B cell (primary cell): ENCODE measurements around the gene ARHGAP26. TPM values are rescaled to one million over a fixed set of nuclear protein-coding genes. Genes with fewer than 3 reads are reported as not detected.

Experiments used
- ATAC-seq: fragments of 200-7000 bp; cut with Tn5 transposase; one replicate; pipeline ENCODE4 v1.10.0; 2021; ENCODE audit warnings: low read depth, mild to moderate bottlenecking, moderate number of reproducible peaks, moderate library complexity
- CTCF ChIA-PET: fragments of 350-600 bp; sonication (Branson Sonifier 250); formaldehyde crosslinking; loops from one replicate; lab custom pipeline; 2021; ENCODE audit warnings: antibody characterized with exemption, inconsistent platforms; lab: Charles Lee
- POLR2A ChIA-PET: fragments of 350-600 bp; sonication (Branson Sonifier 250); formaldehyde crosslinking; loops from one replicate; lab custom pipeline; 2021; ENCODE audit warnings: antibody characterized with exemption; lab: Charles Lee
- DNase-seq: peaks from one replicate; pipeline ENCODE4 v3.0.0; 2013
- H2AFZ ChIP-seq: 2 replicates; pipeline ENCODE4 v1.6.1; 2012; ENCODE audit warnings: mild to moderate bottlenecking, low read depth, low read length; ENCODE audit not compliant: insufficient read depth, poor library complexity, severe bottlenecking
- H3K27ac ChIP-seq, 2 donors: 1 replicate in 1 of 2; 2 replicates in 1 of 2; pipeline ENCODE4 v1.5.1; 2012 to 2013; ENCODE audit warnings: low read length in 2 of 2, mild to moderate bottlenecking in 2 of 2, moderate library complexity in 1 of 2
- H3K27me3 ChIP-seq, 4 experiments: fragments of 200-600 bp in 1 of 4; sonication (generic) in 1 of 4; replicated peaks in 1 of 4; 1 replicate in 2 of 4; 2 replicates in 2 of 4; pipeline versions ENCODE4 v1.6.1 to v1.7.0; 2013 to 2016; ENCODE audit warnings: low read length in 3 of 4, mild to moderate bottlenecking in 2 of 4, mixed read lengths in 1 of 4, moderate library complexity in 1 of 4; ENCODE audit not compliant: insufficient read depth in 4 of 4, control insufficient read depth in 3 of 4; ENCODE audit errors: control extremely low read depth in 1 of 4
- H3K36me3 ChIP-seq, 2 experiments: replicated peaks in 1 of 2; 1 replicate in 1 of 2; 2 replicates in 1 of 2; pipeline versions ENCODE4 v1.6.1 to v1.7.1; 2013; ENCODE audit warnings: low read length in 1 of 2; ENCODE audit not compliant: insufficient read depth in 2 of 2, control insufficient read depth in 1 of 2; ENCODE audit errors: control extremely low read depth in 1 of 2, extremely low read depth in 1 of 2
- H3K4me1 ChIP-seq, 2 donors: fragments of 200-600 bp in 1 of 2; sonication (generic) in 1 of 2; 1 replicate in 1 of 2; 2 replicates in 1 of 2; pipeline versions ENCODE4 v1.5.1 to v1.6.1; 2013 to 2017; ENCODE audit warnings: low read length in 2 of 2; ENCODE audit not compliant: control insufficient read depth in 2 of 2, insufficient read depth in 2 of 2
- H3K4me2 ChIP-seq: replicated peaks from 2 replicates; pipeline ENCODE3; 2012; ENCODE audit warnings: mild to moderate bottlenecking, low read depth, low read length; ENCODE audit not compliant: poor library complexity, severe bottlenecking
- H3K4me3 ChIP-seq, 5 experiments: fragments of 200-600 bp in 1 of 5; sonication (generic) in 1 of 5; 1 replicate in 3 of 5; 2 replicates in 2 of 5; pipeline versions ENCODE4 v1.5.1 to v1.7.0; 2011 to 2016; ENCODE audit warnings: low read length in 4 of 5, mild to moderate bottlenecking in 4 of 5, low read depth in 2 of 5, control low read depth in 1 of 5, moderate library complexity in 1 of 5; ENCODE audit not compliant: insufficient read depth in 1 of 5; ENCODE audit errors: control extremely low read depth in 1 of 5, extremely low read depth in 1 of 5
- H3K79me2 ChIP-seq: fragments of 200-600 bp; sonication (generic); one replicate; pipeline ENCODE4 v1.6.0; 2016; ENCODE audit warnings: low read length; ENCODE audit not compliant: control insufficient read depth, insufficient read depth
- H3K9ac ChIP-seq: fragments of 200-600 bp; sonication (generic); 2 replicates; pipeline ENCODE4 v1.6.1; 2017; ENCODE audit warnings: mild to moderate bottlenecking, low read length, moderate library complexity
- H3K9me3 ChIP-seq, 3 donors: one replicate each; pipeline versions ENCODE4 v1.6.1 to v1.7.1; 2013; ENCODE audit warnings: low read length in 2 of 3; ENCODE audit not compliant: control insufficient read depth in 2 of 3, insufficient read depth in 1 of 3; ENCODE audit errors: control extremely low read depth in 1 of 3
- H4K20me1 ChIP-seq: 2 replicates; pipeline ENCODE4 v1.6.0; 2012; ENCODE audit warnings: mild to moderate bottlenecking, low read length; ENCODE audit not compliant: insufficient read depth, control insufficient read depth, poor library complexity, severe bottlenecking
- H3K27ac Mint-ChIP-seq: one replicate; pipeline ENCODE4 v1.8.0; 2021; ENCODE audit warnings: mixed read lengths
- H3K27me3 Mint-ChIP-seq: one replicate; pipeline ENCODE4 v1.8.0; 2021; ENCODE audit warnings: mixed read lengths
- H3K4me1 Mint-ChIP-seq: one replicate; pipeline ENCODE4 v1.8.0; 2021; ENCODE audit warnings: mixed read lengths
- H3K4me3 Mint-ChIP-seq: one replicate; pipeline ENCODE4 v1.8.0; 2021; ENCODE audit warnings: mixed read lengths
- H3K9me3 Mint-ChIP-seq: one replicate; pipeline ENCODE4 v1.8.0; 2022; ENCODE audit warnings: mixed read lengths; ENCODE audit not compliant: insufficient read depth
- CTCF ChIP-seq: fragments of 200-600 bp; IDR thresholded peaks from one replicate; pipeline ENCODE4 v1.8.0; 2022; ENCODE audit warnings: antibody characterized with exemption, mild to moderate bottlenecking
- EZH2 ChIP-seq: IDR thresholded peaks from 2 replicates; pipeline ENCODE4 v1.6.1; 2012; ENCODE audit warnings: borderline replicate concordance, low read depth, mild to moderate bottlenecking, moderate library complexity, low read length; ENCODE audit not compliant: insufficient read depth, poor library complexity, severe bottlenecking
- WGBS: methylation state at CpG from one replicate; pipeline ENCODE4 v1.1.5; 2013; ENCODE audit warnings: missing lambda C conversion rate; ENCODE audit not compliant: insufficient coverage; 5-methylcytosine and 5-hydroxymethylcytosine counted together
- intact Hi-C: fragments of 100-400 bp; cut with micrococcal nuclease; formaldehyde crosslinking; loops from one replicate; pipeline ENCODE4 v1.10.0; 2022
- polyA plus RNA-seq: library from polyadenylated mRNA; depleted of rRNA; stranded (reverse); fragments of >200 nt; gene quantifications from 2 replicates; pipeline ENCODE4 v1.2.3, GENCODE V29; 2012
- total RNA-seq, 2 donors: library from RNA; stranded (reverse); fragments of 120-200 nt in 1 of 2; gene quantifications; 1 replicate in 1 of 2; 2 replicates in 1 of 2; pipeline versions ENCODE4 v1.2.3 to v1.2.4, GENCODE V29; 2013 to 2022

ARHGAP26 gene
- total and polyA plus RNA-seq, 2 donors (not counting 1 experiment from before 2014, with no cell fraction given): 1.8 to 22.5 TPM

GRCh38 chr5:143083006-143083405 lies 312.8 kb downstream of the ARHGAP26 start:
- peaks cover under 1% of the 10 kb centered on the region for H3K4me1 Mint-ChIP-seq
- no peak overlapping the region for H3K27ac ChIP-seq
- no peaks in the 10 kb centered on the region for H3K27me3 ChIP-seq
- H3K9ac ChIP-seq: no peak overlapping the region
- no peaks in the 10 kb centered on the region for H3K9me3 Mint-ChIP-seq
- 90% methylated on average over 5 of the region's 9 CpGs for whole genome bisulfite sequencing
- no peak overlapping the region for H3K4me2 ChIP-seq
- no peaks in the 10 kb centered on the region for H3K27me3 Mint-ChIP-seq
- no peaks in the 10 kb centered on the region for H3K36me3 ChIP-seq
- H3K4me1 ChIP-seq: no peaks in the 10 kb centered on the region
- no peak overlapping the region for H2AFZ ChIP-seq
- CTCF ChIA-PET: interaction anchor here (1.5 kb wide), 1 partner anchor 81 kb away, joined by 3 read pairs; no protein-coding TSS in a partner anchor
- intact Hi-C loops: no loop called here
- H3K9me3 ChIP-seq: no peaks in the 10 kb centered on the region
- H4K20me1 ChIP-seq: no peaks in the 10 kb centered on the region
- POLR2A ChIA-PET: no interaction called here
- ATAC-seq (no peak), DNase-seq (no peak)
- TF ChIP-seq EZH2: no peak
- no peak for TF ChIP-seq CTCF
- H3K4me3 ChIP-seq: no peak overlapping the region
- no peaks in the 10 kb centered on the region for H3K79me2 ChIP-seq
- no peak overlapping the region for H3K27ac Mint-ChIP-seq
- no peak overlapping the region for H3K4me3 Mint-ChIP-seq

GRCh38 chr5:143084407-143084806 lies 314.2 kb downstream of the ARHGAP26 start:
- Histone ChIP-seq H3K27ac (no peak overlapping the region), H3K9me3 (no peaks in the 10 kb centered on the region), H3K4me1 (no peaks in the 10 kb centered on the region), H4K20me1 (no peaks in the 10 kb centered on the region), H3K4me2 (no peak overlapping the region), H3K4me3 (no peak overlapping the region), H3K36me3 (no peaks in the 10 kb centered on the region), H3K79me2 (no peaks in the 10 kb centered on the region), H3K27me3 (no peaks in the 10 kb centered on the region), H2AFZ (no peak overlapping the region), H3K9ac (no peak overlapping the region)
- DNase-seq: no peak
- POLR2A ChIA-PET: no interaction called here
- ATAC-seq: no peak
- Mint-ChIP-seq H3K4me3 (no peak overlapping the region), H3K4me1 (no peaks in the 10 kb centered on the region), H3K27me3 (no peaks in the 10 kb centered on the region), H3K27ac (no peak overlapping the region), H3K9me3 (no peaks in the 10 kb centered on the region)
- WGBS: 97% methylated on average over 5 of the region's 9 CpGs
- intact Hi-C loops: no loop called here
- TF ChIP-seq CTCF: no peak
- no peak for TF ChIP-seq EZH2
- CTCF ChIA-PET: no interaction called here
